Measurements from ENCODE around the gene CRIM1.

Gene CRIM1

GRCh38 chr2:36456227-36457175, 100.9 kb downstream of the CRIM1 start:
- no peak for DNase-seq (ENCODE audit: low read depth)

DNA sequence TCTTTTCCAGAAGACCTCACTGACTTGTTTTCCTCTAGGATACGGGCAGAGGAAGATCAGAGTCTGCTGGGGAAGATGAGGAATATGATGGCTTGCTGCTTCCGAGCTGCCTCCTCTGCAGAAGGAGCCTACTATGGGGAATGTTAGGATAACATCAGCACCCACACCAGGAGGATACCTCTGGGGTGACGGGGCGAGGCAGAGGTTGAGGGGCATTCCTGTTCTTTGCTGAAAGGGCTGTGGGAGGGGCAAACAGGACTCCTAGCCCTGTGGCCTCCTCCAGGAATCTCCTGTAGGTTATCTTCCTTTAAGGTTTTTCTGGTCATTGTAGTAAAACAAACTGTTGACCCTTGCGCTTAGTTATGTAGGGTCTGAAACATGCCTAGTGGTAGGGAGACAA, 102.5 kb downstream of the CRIM1 start:
- DNase-seq (ENCODE audit: low read depth): no peak

DNA sequence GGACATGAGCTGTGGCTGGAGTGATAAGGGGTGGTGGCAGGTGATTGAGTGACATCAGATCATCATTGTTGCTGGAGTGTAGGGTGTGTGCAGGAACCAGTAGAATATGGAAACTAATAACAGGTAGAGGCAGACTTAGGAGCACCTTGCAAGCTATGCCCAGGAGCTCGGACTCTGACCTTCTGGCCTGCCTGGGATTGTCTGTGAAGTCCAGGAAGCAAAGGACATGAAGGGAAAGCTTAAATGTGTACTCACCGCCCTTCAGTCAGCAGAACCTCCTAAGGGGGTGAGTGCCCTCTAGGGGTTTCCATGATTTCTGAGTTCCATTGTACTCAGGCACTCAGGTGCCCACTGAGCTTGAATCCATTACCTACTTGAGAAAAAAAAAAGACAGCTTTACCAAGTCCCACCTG, 104.2 kb downstream of the CRIM1 start:
- DNase-seq (ENCODE audit: low read depth): no peak

GRCh38 chr2:36461039-36461681, 105.6 kb downstream of the CRIM1 start:
- DNase-seq (ENCODE audit: low read depth): no peak

- DNase-seq (ENCODE audit: low read depth): no peak
Measured at GRCh38 chr2:36462311-36462935, 106.8 kb downstream of the CRIM1 start.

- no peak for DNase-seq (ENCODE audit: low read depth)
Measured at GRCh38 chr2:36463365-36463764, 107.8 kb downstream of the CRIM1 start.

GRCh38 chr2:36464006-36464721, 108.6 kb downstream of the CRIM1 start:
- DNase-seq (ENCODE audit: low read depth): no peak

DNA sequence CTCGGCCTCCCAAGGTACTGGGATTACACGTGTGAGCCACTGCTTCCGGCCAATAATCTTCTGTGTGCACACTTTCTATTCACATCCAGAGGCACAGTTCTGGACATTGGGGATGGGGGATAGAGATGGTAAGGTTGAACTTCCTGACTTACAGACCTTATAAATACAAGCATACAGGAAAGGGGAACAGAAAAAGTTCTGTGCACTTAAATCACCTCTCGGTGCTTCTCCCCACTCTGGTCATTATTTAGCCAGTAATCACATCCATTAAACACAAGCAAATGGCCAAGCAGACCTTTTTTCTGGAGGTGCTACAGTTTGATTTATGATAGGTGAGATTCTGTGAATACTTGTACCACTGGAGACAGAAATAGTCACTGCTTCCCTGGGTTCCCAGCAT, 110.6 kb downstream of the CRIM1 start:
- DNase-seq (ENCODE audit: low read depth): no peak

GRCh38 chr2:36468463-36469105, 113.0 kb downstream of the CRIM1 start:
- no peak for DNase-seq (ENCODE audit: low read depth)

DNA sequence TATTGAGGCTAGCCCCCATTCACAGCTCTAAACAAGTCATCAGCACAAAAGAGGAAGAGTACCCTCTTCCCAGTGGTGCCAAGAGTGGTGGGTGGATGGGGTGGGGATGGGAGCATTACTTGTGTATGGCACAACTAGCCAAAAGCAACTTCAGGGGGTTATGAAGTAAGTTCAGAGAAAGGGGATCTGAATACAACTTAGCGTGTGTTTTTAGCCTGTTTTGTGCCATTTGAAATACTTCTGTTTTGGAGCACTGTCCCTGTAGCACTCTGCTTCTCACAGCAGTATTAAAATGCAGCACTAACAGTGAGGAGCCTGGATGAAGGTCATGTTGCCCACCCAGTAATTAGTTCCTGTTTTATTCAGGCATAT, 113.5 kb downstream of the CRIM1 start:
- DNase-seq (ENCODE audit: low read depth): no peak

DNA sequence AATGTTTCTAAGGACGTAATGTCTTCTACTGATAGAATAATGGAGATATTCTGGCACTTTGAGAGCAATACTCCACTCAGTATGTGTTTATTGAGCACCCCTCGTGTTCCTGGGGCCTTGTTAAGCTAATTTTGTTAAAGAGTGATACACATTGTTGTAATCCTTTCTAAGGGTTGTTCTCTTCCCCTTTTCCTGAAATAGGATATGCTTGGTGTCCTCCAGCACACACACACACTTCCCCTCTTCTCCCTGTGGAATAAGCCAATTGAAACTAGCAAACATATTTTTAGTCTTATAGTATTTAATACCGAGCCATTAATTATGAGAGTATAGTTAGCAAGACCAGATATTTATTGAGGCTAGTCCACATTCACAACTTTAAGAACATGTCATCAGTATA, 114.1 kb downstream of the CRIM1 start:
- no peak for DNase-seq (ENCODE audit: low read depth)

GRCh38 chr2:36473230-36473629, 117.7 kb downstream of the CRIM1 start:
- no peak for DNase-seq (ENCODE audit: low read depth)

- no peak for DNase-seq (ENCODE audit: low read depth)
Measured at GRCh38 chr2:36476411-36476810, 120.8 kb downstream of the CRIM1 start.

DNA sequence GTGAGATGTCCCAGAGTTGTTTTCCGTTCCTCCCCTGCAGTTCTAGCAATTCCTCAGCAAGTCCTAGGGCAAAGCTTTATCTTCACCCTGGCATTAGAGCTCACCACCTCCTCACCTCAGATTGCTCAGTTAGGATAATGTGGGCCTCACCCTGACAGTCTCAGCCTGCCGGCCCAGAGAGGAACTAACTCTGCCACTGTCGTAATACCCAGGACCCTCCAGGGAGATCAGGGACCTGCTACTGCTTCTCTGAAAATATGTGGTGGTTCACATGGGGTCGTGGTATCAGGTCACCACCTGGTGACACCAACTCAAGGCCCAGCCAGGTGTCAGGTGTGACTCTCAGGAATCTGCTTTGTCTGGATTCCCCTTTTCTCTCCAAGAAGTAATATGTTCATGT, 121.7 kb downstream of the CRIM1 start:
- no peak for DNase-seq (ENCODE audit: low read depth)

- no peak for DNase-seq (ENCODE audit: low read depth)
Measured at GRCh38 chr2:36477746-36478145, 122.2 kb downstream of the CRIM1 start.

DNA sequence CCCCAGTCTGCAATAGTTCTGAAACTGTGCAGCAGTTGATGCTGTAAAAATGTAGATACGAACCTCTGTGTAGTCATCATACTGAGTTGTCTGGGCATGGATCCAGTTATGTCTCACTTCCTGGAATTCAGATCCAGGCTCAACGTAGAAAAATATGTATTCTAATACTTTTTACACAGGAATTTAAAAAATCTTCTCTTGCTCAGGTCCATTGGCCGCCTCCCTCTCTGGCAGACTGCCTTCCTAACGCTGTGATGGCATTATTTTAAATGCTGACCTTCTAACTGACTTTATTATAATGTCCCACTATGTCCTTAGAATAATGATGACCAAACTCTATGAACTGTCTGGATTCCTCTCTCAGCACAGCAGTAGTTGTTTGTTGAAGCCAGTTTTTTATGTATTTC, 122.8 kb downstream of the CRIM1 start:
- no peak for DNase-seq (ENCODE audit: low read depth)

DNA sequence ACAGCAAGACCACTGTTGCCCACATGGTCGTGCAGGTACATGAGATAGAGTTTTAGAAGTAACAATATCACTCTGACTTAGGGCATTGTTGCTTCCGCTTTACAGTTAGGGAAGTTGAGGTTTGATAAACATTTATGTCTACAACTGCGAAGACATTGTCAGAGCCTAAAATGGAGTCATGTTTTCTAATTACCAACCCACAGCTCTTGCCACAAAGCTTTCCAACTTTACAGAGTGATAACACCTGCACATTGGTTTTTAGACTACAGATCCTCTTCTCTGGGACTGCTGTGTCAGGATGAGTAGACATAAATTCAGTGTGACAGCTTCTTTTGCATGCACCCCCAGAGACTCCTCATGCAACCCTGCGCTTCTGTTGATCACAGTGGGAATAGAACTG, 123.4 kb downstream of the CRIM1 start:
- DNase-seq (ENCODE audit: low read depth): no peak

DNA sequence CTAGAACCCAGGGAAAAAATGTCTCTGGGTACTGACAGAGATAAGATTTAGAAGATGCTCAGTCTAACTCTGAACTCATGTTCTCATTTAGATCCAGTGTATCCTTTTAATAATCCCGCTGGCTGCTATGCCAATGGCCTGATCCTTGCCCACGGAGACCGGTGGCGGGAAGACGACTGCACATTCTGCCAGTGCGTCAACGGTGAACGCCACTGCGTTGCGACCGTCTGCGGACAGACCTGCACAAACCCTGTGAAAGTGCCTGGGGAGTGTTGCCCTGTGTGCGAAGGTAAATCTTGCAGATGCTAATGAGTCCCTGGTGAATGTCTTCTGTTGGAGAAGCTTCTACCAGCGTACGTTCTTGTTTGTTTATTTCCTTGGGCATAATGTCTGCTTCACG, 123.8 kb downstream of the CRIM1 start:
- DNase-seq (ENCODE audit: low read depth): no peak

DNA sequence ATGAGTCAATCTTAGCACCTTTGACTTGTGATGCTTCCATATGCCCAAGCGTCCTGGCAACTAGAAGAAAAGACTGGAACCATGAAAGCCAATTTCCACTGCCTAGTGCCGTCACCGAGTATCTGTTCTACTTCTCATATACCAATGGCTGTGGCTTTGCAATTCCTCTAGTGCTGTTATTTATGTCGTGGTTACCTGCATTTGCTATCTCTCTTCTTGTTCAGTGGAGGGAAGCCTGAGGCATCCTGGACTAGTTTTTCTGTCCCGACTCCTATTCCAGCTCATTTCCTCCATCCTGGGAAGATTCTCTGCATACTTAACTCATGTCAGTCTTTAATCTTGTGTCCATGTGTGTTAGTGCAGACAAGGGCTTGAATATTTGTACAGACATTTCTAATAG, 124.5 kb downstream of the CRIM1 start:
- no peak for DNase-seq (ENCODE audit: low read depth)

DNA sequence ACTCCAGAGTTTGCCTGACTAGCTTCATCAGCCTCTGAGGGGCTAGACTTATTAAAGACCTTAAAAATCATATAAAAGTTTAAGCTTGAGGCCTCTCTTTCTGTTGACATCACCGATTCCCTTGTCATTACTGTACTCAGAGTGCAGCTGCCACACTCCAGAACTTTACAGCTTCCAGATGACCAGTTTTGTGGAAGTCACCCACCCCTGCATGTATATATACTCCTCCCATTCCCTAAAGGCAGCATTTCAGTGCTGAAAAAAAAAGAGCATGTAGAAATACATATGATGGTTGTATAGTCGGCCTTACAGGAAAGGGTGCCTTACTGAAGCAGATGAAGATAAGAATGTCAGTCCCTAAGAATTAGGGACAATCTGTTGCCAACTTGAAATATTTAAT, 125.1 kb downstream of the CRIM1 start:
- no peak for DNase-seq (ENCODE audit: low read depth)

DNA sequence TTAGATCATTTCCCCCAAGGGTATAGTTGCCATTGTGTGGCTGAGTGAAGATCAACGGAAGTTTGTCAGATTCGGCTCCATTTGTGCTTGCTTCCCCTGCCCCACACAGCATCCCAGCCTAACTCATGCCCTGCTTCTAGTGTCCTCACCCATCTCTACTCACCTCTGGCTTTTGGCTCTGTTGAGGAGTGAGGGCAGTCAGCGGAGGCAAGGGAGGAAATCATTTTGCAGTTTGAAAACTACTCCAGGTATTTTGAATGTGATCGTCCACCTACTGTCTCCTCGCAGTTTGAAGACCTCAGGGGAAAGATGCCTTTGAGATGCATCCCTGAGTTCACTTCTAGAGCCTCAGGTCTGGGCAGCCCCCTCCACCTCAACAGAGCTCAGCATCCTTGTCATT, 126.1 kb downstream of the CRIM1 start:
- no peak for DNase-seq (ENCODE audit: low read depth)

Measured in stimulated activated CD8-positive, alpha-beta memory T cell treated with anti-CD3 and anti-CD28 coated beads, Interleukin-12 subunit alpha, Interleukin-12 subunit beta, amount 100 ng/mL, for 1 hour (primary cell).